HepG2 (cell line): Measurements from ENCODE around the gene SLC2A4. TPM values are rescaled to one million over a fixed set of nuclear protein-coding genes. Genes with fewer than 3 reads are reported as not detected.

Experiments
- ATAC-seq: fragments of 200-7000 bp; cut with Tn5 transposase; 3 replicates; pipeline ENCODE4 v1.9.1; 2020; ENCODE audit warnings: mild to moderate bottlenecking, moderate library complexity
- BruUV-seq: library from RNA; stranded (reverse); fragments of 400-500 nt; replicated peaks from 2 replicates; lab custom pipeline; 2021; lab: Mats Ljungman, UMichigan
- CTCF ChIA-PET: fragments of 300-600 bp; formaldehyde crosslinking; extraction: SDS; loops from one replicate; lab custom pipeline; 2021; ENCODE audit warnings: low total read pairs, inconsistent platforms, low intra/inter-chr PET ratio; lab: Yijun Ruan, JAX
- POLR2A ChIA-PET: fragments of 350-600 bp; sonication (Branson Sonifier 250); formaldehyde crosslinking; loops from one replicate; lab custom pipeline; 2020; ENCODE audit warnings: antibody characterized with exemption, inconsistent platforms; lab: Yijun Ruan, JAX
- DNase-seq: peaks from one replicate; pipeline ENCODE4 v3.0.0-alpha.2; 2015; ENCODE audit warnings: low spot score
- FAIRE-seq: peaks from 3 replicates; lab custom pipeline; 2011; peaks lifted over from hg19 to GRCh38; lab: Jason Lieb, UNC
- H2AFZ ChIP-seq: one replicate; pipeline ENCODE4 v1.6.1; 2011; ENCODE audit warnings: low read length, inconsistent platforms
- H3K27ac ChIP-seq: fragments of 300-600 bp; 3 replicates; pipeline ENCODE4 v1.8.0; 2011; ENCODE audit warnings: mixed run types, mild to moderate bottlenecking, mixed read lengths, low read length, inconsistent platforms; ENCODE audit not compliant: insufficient read depth; ENCODE audit errors: extremely low read length
- H3K27me3 ChIP-seq, 2 experiments: fragments of 200-600 bp in 1 of 2; 2 replicates in 1 of 2; 3 replicates in 1 of 2; pipeline versions ENCODE4 v1.6.0 to v1.8.0; 2011; ENCODE audit warnings: low read length in 2 of 2, mild to moderate bottlenecking in 2 of 2, moderate library complexity in 2 of 2, inconsistent platforms in 1 of 2; ENCODE audit not compliant: insufficient read depth in 2 of 2, control insufficient read depth in 1 of 2
- H3K36me3 ChIP-seq, 2 experiments: fragments of 200-600 bp in 1 of 2; replicated peaks in 1 of 2; 2 replicates in 1 of 2; 3 replicates in 1 of 2; pipeline versions ENCODE4 v1.5.1 to v1.8.0; 2011; ENCODE audit warnings: low read length in 2 of 2, inconsistent platforms in 1 of 2; ENCODE audit not compliant: insufficient read depth in 2 of 2, control insufficient read depth in 1 of 2
- H3K4me1 ChIP-seq: 2 replicates; pipeline ENCODE4 v1.5.1; 2012; ENCODE audit warnings: low read length, inconsistent platforms; ENCODE audit not compliant: insufficient read depth
- H3K4me2 ChIP-seq: 2 replicates; pipeline ENCODE4 v1.6.0; 2011; ENCODE audit warnings: low read depth, low read length, inconsistent platforms
- H3K4me3 ChIP-seq, 3 experiments: fragments of 200-600 bp in 1 of 3; sonication (generic), shearing (Covaris generic) in 1 of 3; replicated peaks in 1 of 3; 2 replicates each; pipeline ENCODE4 v1.5.1; 2011 to 2016; ENCODE audit warnings: low read length in 3 of 3, inconsistent platforms in 2 of 3, low read depth in 2 of 3, mild to moderate bottlenecking in 2 of 3, control low read depth in 1 of 3, mixed read lengths in 1 of 3; ENCODE audit not compliant: insufficient read depth in 1 of 3
- H3K79me2 ChIP-seq: one replicate; pipeline ENCODE4 v1.6.1; 2011; ENCODE audit warnings: low read length, inconsistent platforms; ENCODE audit not compliant: insufficient read depth
- H3K9ac ChIP-seq: 2 replicates; pipeline ENCODE4 v1.6.0; 2011; ENCODE audit warnings: mild to moderate bottlenecking, low read depth, low read length, inconsistent platforms; ENCODE audit not compliant: insufficient read depth
- H3K9me3 ChIP-seq: 2 replicates; pipeline ENCODE4 v1.5.1; 2012; ENCODE audit warnings: mild to moderate bottlenecking, low read length
- H4K20me1 ChIP-seq: 2 replicates; pipeline ENCODE4 v1.6.0; 2011; ENCODE audit warnings: inconsistent platforms, mild to moderate bottlenecking, low read length, moderate library complexity; ENCODE audit not compliant: insufficient read depth
- GTF3A ChIP-seq: sonication (generic); formaldehyde crosslinking; conservative IDR thresholded peaks from 2 replicates; pipeline ENCODE4 v1.4.0; 2020; ENCODE audit warnings: mild to moderate bottlenecking, missing genetic modification reagents
- YEATS2 ChIP-seq: sonication (generic); formaldehyde crosslinking; IDR thresholded peaks from 2 replicates; pipeline ENCODE4 v1.4.0; 2020; ENCODE audit warnings: missing genetic modification reagents, borderline replicate concordance
- ZNF816 ChIP-seq: sonication (generic); formaldehyde crosslinking; IDR thresholded peaks from 2 replicates; pipeline ENCODE4 v1.8.0; 2022; ENCODE audit warnings: missing genetic modification reagents, mild to moderate bottlenecking, borderline replicate concordance
- WGBS: methylation state at CpG from one replicate; pipeline ENCODE4 v1.1.6; 2017; ENCODE audit warnings: low lambda C conversion rate; 5-methylcytosine and 5-hydroxymethylcytosine counted together
- in situ Hi-C: cut with HindIII; loops from 2 replicates; pipeline ENCODE4 v1.10.0; 2017; ENCODE audit warnings: low pct_unique_long_range_greater_than_20kb; ENCODE audit not compliant: extremely low pct_ligation_motif_present
- intact Hi-C: fragments of 100-400 bp; cut with micrococcal nuclease; formaldehyde crosslinking; loops from one replicate; pipeline ENCODE4 v1.10.0; 2022; ENCODE audit not compliant: unreplicated experiment
- polyA plus RNA-seq, 8 experiments: library from polyadenylated mRNA; depleted of rRNA in 3 of 8; stranded (reverse) in 7 of 8; unstranded in 1 of 8; fragments of >200 nt; fragmentation: Illumina TruSeq in 4 of 8; extraction: Trizol in 4 of 8; gene quantifications; 2 replicates each; pipeline versions ENCODE4 v1.2.1 to v1.2.3, GENCODE V29; 2011 to 2016; ENCODE audit warnings: low read depth in 4 of 8, missing spikeins in 1 of 8, mixed read lengths in 1 of 8; ENCODE audit not compliant: insufficient read depth in 1 of 8
- total RNA-seq, 5 experiments: library from RNA; depleted of rRNA; stranded (reverse); fragments of >200 nt; fragmentation: Illumina TruSeq; extraction: Trizol; gene quantifications; 2 replicates each; pipeline ENCODE4 v1.2.3, GENCODE V29; 2016; ENCODE audit warnings: low read depth in 1 of 5
- TF ChIP-seq, protein P1 (sequence below): fragments of 450-650 bp; IDR thresholded peaks from 2 replicates; pipeline ENCODE4 v1.6.1; 2017
- TF ChIP-seq, protein P2 (sequence below): sonication (generic); formaldehyde crosslinking; IDR thresholded peaks from 2 replicates; pipeline ENCODE4 v1.4.0; 2020; ENCODE audit warnings: missing genetic modification reagents, mild to moderate bottlenecking, borderline replicate concordance
- TF ChIP-seq, protein P3 (sequence below): sonication (generic); formaldehyde crosslinking; IDR thresholded peaks from 2 replicates; pipeline ENCODE4 v1.5.1; 2020; ENCODE audit warnings: mild to moderate bottlenecking, missing genetic modification reagents, borderline replicate concordance
- TF ChIP-seq, protein P4 (sequence below): sonication (generic); formaldehyde crosslinking; IDR thresholded peaks from 2 replicates; pipeline ENCODE4 v1.5.0; 2020; ENCODE audit warnings: mild to moderate bottlenecking, missing genetic modification reagents

Gene SLC2A4
- total and polyA plus RNA-seq, 2 of the 13 experiments (the other 11 are each of a cell fraction or from before 2014, with no cell fraction given), result 4.9 to 5.8 TPM

DNA sequence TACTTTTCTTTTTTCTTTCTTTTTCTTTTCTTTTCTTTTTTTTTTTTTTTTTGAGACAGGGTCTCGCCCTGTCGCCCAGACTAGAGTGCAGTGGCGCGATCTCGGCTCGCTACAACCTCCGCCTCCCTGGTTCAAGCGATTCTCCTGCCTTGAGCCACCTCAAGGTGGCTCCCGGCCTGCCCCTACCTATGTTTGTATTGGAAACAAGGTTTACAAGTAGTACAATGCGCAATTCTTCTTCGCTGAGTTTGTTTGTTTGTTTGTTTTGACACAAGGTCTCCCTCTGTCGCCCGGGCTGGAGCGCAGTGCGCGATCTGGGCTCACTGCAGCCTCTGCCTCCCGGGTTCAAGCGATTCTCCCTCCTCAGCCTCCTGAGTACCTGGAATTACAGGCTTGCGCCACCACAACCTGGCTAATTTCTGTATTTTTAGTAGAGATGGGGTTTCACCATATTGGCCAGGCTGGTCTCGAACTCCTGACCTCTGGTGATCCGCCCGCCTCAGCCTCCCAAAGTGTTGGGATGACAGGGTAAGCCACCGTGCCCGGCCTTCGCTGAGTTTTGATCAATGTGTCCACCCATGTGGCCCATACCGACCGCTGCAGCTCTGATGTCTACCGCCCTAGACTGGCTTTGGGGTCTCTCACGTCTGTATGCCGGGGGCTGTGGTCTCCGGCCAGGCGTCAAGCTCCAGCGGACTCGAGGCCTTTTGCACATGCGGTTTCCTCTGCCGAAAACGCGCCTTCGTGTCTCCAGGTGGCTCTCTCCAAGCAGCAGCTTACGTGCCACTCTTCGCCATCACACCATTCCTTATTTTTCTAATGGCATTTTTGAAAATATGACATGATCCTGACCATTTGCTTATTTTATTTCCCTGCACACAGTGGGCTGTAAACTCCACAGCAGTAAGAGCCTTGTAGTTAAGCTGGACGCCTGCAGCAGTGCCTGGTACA, 14.0 kb downstream of the SLC2A4 start:
- Histone ChIP-seq H4K20me1 (no peaks in the 10 kb centered on the region), H3K36me3 (no peaks in the 10 kb centered on the region), H3K79me2 (no peaks in the 10 kb centered on the region), H3K4me3 (no peak overlapping the region), H3K4me2 (peak overlapping the region; percentile 88), H3K27ac (no peak overlapping the region), H2AFZ (no peak overlapping the region), H3K9ac (no peak overlapping the region), H3K27me3 (peaks cover 2 to 11% of the 10 kb centered on the region in 2 experiments; a peak in 2 of 5 replicates), H3K9me3 (no peaks in the 10 kb centered on the region), H3K4me1 (peaks cover 41% of the 10 kb centered on the region)
- ATAC-seq (no peak), DNase-seq (no peak), FAIRE-seq (no peak)
- intact Hi-C loops, result loop anchor here (1.0 kb wide), 1 partner anchor 15 kb away; no protein-coding TSS in a partner anchor
- no TSS peak for BruUV-seq
- WGBS, result 91% methylated on average over 40 of the region's 42 CpGs
- CTCF ChIA-PET, result interaction anchor here (1.1 to 2.6 kb wide), 5 partner anchors 15 to 75 kb away, joined by 4 to 43 read pairs (median 6); partner anchors contain the start of genes ELP5 and SLC2A4
- POLR2A ChIA-PET, result interaction anchor here (0.6 to 1.9 kb wide), 9 partner anchors 14 to 250 kb away, joined by 3 to 22 read pairs (median 6); partner anchors contain the start of genes GABARAP, NEURL4 and SLC2A4
- in situ Hi-C loops, result no loop called here
- TF ChIP-seq, protein P1, sequence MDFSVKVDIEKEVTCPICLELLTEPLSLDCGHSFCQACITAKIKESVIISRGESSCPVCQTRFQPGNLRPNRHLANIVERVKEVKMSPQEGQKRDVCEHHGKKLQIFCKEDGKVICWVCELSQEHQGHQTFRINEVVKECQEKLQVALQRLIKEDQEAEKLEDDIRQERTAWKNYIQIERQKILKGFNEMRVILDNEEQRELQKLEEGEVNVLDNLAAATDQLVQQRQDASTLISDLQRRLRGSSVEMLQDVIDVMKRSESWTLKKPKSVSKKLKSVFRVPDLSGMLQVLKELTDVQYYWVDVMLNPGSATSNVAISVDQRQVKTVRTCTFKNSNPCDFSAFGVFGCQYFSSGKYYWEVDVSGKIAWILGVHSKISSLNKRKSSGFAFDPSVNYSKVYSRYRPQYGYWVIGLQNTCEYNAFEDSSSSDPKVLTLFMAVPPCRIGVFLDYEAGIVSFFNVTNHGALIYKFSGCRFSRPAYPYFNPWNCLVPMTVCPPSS, result no peak
- TF ChIP-seq, protein P2, sequence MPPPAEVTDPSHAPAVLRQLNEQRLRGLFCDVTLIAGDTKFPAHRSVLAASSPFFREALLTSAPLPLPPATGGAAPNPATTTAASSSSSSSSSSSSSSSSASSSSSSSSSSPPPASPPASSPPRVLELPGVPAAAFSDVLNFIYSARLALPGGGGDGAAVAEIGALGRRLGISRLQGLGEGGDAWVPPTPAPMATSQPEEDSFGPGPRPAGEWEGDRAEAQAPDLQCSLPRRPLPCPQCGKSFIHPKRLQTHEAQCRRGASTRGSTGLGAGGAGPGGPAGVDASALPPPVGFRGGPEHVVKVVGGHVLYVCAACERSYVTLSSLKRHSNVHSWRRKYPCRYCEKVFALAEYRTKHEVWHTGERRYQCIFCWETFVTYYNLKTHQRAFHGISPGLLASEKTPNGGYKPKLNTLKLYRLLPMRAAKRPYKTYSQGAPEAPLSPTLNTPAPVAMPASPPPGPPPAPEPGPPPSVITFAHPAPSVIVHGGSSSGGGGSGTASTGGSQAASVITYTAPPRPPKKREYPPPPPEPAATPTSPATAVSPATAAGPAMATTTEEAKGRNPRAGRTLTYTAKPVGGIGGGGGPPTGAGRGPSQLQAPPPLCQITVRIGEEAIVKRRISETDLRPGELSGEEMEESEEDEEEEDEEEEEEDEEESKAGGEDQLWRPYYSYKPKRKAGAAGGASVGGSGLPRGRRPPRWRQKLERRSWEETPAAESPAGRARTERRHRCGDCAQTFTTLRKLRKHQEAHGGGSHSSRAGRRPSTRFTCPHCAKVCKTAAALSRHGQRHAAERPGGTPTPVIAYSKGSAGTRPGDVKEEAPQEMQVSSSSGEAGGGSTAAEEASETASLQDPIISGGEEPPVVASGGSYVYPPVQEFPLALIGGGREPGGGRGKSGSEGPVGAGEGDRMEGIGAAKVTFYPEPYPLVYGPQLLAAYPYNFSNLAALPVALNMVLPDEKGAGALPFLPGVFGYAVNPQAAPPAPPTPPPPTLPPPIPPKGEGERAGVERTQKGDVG (CRISPR knock-in tag), result 0 out of 2 replicates have a peak, but pooled peaks have one; percentile 38
- TF ChIP-seq YEATS2 (CRISPR knock-in tag) (no peak), GTF3A (CRISPR knock-in tag) (no peak), ZNF816 (no peak)
- TF ChIP-seq, protein P3, sequence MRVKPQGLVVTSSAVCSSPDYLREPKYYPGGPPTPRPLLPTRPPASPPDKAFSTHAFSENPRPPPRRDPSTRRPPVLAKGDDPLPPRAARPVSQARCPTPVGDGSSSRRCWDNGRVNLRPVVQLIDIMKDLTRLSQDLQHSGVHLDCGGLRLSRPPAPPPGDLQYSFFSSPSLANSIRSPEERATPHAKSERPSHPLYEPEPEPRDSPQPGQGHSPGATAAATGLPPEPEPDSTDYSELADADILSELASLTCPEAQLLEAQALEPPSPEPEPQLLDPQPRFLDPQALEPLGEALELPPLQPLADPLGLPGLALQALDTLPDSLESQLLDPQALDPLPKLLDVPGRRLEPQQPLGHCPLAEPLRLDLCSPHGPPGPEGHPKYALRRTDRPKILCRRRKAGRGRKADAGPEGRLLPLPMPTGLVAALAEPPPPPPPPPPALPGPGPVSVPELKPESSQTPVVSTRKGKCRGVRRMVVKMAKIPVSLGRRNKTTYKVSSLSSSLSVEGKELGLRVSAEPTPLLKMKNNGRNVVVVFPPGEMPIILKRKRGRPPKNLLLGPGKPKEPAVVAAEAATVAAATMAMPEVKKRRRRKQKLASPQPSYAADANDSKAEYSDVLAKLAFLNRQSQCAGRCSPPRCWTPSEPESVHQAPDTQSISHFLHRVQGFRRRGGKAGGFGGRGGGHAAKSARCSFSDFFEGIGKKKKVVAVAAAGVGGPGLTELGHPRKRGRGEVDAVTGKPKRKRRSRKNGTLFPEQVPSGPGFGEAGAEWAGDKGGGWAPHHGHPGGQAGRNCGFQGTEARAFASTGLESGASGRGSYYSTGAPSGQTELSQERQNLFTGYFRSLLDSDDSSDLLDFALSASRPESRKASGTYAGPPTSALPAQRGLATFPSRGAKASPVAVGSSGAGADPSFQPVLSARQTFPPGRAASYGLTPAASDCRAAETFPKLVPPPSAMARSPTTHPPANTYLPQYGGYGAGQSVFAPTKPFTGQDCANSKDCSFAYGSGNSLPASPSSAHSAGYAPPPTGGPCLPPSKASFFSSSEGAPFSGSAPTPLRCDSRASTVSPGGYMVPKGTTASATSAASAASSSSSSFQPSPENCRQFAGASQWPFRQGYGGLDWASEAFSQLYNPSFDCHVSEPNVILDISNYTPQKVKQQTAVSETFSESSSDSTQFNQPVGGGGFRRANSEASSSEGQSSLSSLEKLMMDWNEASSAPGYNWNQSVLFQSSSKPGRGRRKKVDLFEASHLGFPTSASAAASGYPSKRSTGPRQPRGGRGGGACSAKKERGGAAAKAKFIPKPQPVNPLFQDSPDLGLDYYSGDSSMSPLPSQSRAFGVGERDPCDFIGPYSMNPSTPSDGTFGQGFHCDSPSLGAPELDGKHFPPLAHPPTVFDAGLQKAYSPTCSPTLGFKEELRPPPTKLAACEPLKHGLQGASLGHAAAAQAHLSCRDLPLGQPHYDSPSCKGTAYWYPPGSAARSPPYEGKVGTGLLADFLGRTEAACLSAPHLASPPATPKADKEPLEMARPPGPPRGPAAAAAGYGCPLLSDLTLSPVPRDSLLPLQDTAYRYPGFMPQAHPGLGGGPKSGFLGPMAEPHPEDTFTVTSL (CRISPR knock-in tag), result 0 out of 2 replicates have a peak, but pooled peaks have one; percentile 6
- TF ChIP-seq, protein P4, sequence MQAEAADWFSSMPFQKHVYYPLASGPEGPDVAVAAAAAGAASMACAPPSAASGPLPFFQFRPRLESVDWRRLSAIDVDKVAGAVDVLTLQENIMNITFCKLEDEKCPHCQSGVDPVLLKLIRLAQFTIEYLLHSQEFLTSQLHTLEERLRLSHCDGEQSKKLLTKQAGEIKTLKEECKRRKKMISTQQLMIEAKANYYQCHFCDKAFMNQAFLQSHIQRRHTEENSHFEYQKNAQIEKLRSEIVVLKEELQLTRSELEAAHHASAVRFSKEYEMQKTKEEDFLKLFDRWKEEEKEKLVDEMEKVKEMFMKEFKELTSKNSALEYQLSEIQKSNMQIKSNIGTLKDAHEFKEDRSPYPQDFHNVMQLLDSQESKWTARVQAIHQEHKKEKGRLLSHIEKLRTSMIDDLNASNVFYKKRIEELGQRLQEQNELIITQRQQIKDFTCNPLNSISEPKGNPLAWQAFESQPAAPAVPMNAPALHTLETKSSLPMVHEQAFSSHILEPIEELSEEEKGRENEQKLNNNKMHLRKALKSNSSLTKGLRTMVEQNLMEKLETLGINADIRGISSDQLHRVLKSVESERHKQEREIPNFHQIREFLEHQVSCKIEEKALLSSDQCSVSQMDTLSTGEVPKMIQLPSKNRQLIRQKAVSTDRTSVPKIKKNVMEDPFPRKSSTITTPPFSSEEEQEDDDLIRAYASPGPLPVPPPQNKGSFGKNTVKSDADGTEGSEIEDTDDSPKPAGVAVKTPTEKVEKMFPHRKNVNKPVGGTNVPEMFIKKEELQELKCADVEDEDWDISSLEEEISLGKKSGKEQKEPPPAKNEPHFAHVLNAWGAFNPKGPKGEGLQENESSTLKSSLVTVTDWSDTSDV (CRISPR knock-in tag), result no peak
